DND-41 (cell line): ENCODE data around the gene SPRYD4.

Experiments
- ATAC-seq: fragments of 200-7000 bp; cut with Tn5 transposase; 3 replicates; pipeline ENCODE4 v1.9.1; 2021; ENCODE audit warnings: low read depth; ENCODE audit not compliant: insufficient read depth
- DNase-seq: peaks from one replicate; pipeline ENCODE4 v3.0.0-alpha.2; 2020
- H2AFZ ChIP-seq: 2 replicates; pipeline ENCODE4 v1.6.0; 2012; ENCODE audit warnings: low read depth, low read length
- H3K27ac ChIP-seq: 2 replicates; pipeline ENCODE4 v1.5.1; 2012; ENCODE audit warnings: low read length, inconsistent platforms
- H3K27me3 ChIP-seq: fragments of 200-600 bp; sonication (generic); 2 replicates; pipeline ENCODE4 v1.6.0; 2012; ENCODE audit warnings: low read length, mild to moderate bottlenecking, inconsistent platforms; ENCODE audit not compliant: insufficient read depth, poor library complexity
- H3K36me3 ChIP-seq: 2 replicates; pipeline ENCODE4 v1.5.1; 2012; ENCODE audit warnings: low read length, inconsistent platforms; ENCODE audit not compliant: insufficient read depth
- H3K4me1 ChIP-seq: 2 replicates; pipeline ENCODE4 v1.5.1; 2012; ENCODE audit warnings: mild to moderate bottlenecking, low read length; ENCODE audit not compliant: insufficient read depth
- H3K4me2 ChIP-seq: 2 replicates; pipeline ENCODE4 v1.6.0; 2012; ENCODE audit warnings: mild to moderate bottlenecking, moderate library complexity, low read length, inconsistent platforms; ENCODE audit not compliant: insufficient read depth
- H3K4me3 ChIP-seq, 2 experiments: fragments of 200-600 bp in 1 of 2; shearing (Covaris generic) in 1 of 2; 2 replicates each; pipeline ENCODE4 v1.5.1; 2012 to 2016; ENCODE audit warnings: inconsistent platforms in 2 of 2, low read length in 2 of 2, mild to moderate bottlenecking in 2 of 2, low read depth in 1 of 2, moderate library complexity in 1 of 2
- H3K79me2 ChIP-seq: 2 replicates; pipeline ENCODE4 v1.6.0; 2012; ENCODE audit warnings: low read length, inconsistent platforms; ENCODE audit not compliant: insufficient read depth
- H3K9ac ChIP-seq: 2 replicates; pipeline ENCODE4 v1.6.0; 2012; ENCODE audit warnings: low read depth, mild to moderate bottlenecking, inconsistent platforms, low read length, moderate library complexity
- H3K9me3 ChIP-seq: 2 replicates; pipeline ENCODE4 v1.5.1; 2012; ENCODE audit warnings: low read length, moderate library complexity, mild to moderate bottlenecking, inconsistent platforms; ENCODE audit not compliant: insufficient read depth, severe bottlenecking
- H4K20me1 ChIP-seq: 2 replicates; pipeline ENCODE4 v1.6.0; 2012; ENCODE audit warnings: low read length; ENCODE audit not compliant: insufficient read depth
- EZH2 ChIP-seq: IDR thresholded peaks from 3 replicates; pipeline ENCODE4 v1.6.1; 2012; ENCODE audit warnings: borderline replicate concordance, low read depth, mild to moderate bottlenecking, moderate library complexity, low read length, inconsistent platforms; ENCODE audit not compliant: severe bottlenecking
- TF ChIP-seq, protein P1 (sequence below): IDR thresholded peaks from 2 replicates; pipeline ENCODE4 v1.5.1; 2012; ENCODE audit warnings: borderline replicate concordance, low read length, moderate library complexity, mild to moderate bottlenecking; ENCODE audit not compliant: poor library complexity, severe bottlenecking; ENCODE audit errors: extremely low read depth

SPRYD4 gene

DNA sequence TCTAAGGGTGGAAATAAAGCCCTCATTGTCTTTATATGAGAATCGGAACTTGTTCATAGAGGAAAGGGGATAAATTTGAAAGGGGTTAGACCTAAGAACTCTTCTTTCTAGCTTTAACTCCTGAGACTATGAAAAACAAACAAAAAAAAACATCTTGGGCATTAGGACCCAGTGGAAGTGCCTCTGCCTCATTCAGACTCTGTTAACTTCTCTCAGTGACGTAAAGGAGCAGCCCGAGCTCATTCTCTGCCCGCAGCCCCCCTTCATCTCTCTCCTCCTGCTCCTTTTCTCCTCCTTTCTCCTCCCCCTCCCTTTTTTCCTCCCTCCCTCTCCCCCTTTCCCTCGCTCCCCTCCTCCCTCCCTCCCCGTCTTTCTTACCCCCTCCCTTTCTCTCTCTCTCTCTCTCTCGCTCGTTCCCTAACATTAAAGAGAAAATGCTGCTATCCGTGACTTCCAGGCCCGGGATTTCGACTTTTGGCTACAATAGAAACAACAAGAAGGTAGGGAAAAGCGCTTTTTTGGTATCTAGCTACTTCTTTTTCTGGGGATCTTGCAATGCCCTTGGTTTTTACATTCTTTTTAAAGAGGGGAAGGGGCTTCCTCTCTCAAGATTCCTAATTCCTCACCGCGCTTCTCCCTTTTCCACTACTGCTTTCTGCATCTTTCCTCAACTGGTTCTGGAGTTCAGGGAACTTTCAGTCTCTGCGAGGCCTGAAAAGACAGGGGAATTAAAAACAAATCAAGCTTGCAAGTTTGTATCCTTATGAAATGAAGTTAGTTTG, 53.4 kb downstream of the SPRYD4 start, which contains the start of gene RBMS2:
Gene RBMS2, plus strand, starts transcription at position 231 of the 782 bp plus-strand sequence. Its CDS starts 204 bp downstream, at position 435.
- Histone ChIP-seq H3K9ac (peak within 1 kb of the TSS; percentile 51), H3K4me1 (peaks cover 39% of the 10 kb centered on the region), H3K4me3 (peak within 1 kb of the TSS; percentile 25 to 63; a peak in 3 of 4 replicates), H3K79me2 (peaks cover 9% of the 10 kb centered on the region), H3K36me3 (no peaks in the 10 kb centered on the region), H4K20me1 (no peaks in the 10 kb centered on the region), H3K27ac (peak within 1 kb of the TSS; percentile 68), H2AFZ (peak within 1 kb of the TSS; percentile 94), H3K9me3 (no peaks in the 10 kb centered on the region), H3K27me3 (no peaks in the 10 kb centered on the region), H3K4me2 (peak within 1 kb of the TSS; percentile 67)
- TF ChIP-seq, protein P1, sequence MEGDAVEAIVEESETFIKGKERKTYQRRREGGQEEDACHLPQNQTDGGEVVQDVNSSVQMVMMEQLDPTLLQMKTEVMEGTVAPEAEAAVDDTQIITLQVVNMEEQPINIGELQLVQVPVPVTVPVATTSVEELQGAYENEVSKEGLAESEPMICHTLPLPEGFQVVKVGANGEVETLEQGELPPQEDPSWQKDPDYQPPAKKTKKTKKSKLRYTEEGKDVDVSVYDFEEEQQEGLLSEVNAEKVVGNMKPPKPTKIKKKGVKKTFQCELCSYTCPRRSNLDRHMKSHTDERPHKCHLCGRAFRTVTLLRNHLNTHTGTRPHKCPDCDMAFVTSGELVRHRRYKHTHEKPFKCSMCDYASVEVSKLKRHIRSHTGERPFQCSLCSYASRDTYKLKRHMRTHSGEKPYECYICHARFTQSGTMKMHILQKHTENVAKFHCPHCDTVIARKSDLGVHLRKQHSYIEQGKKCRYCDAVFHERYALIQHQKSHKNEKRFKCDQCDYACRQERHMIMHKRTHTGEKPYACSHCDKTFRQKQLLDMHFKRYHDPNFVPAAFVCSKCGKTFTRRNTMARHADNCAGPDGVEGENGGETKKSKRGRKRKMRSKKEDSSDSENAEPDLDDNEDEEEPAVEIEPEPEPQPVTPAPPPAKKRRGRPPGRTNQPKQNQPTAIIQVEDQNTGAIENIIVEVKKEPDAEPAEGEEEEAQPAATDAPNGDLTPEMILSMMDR, result no peak
- no peak for TF ChIP-seq EZH2
- DNase-seq (peak; percentile 83), ATAC-seq (peak; percentile 99)

DNA sequence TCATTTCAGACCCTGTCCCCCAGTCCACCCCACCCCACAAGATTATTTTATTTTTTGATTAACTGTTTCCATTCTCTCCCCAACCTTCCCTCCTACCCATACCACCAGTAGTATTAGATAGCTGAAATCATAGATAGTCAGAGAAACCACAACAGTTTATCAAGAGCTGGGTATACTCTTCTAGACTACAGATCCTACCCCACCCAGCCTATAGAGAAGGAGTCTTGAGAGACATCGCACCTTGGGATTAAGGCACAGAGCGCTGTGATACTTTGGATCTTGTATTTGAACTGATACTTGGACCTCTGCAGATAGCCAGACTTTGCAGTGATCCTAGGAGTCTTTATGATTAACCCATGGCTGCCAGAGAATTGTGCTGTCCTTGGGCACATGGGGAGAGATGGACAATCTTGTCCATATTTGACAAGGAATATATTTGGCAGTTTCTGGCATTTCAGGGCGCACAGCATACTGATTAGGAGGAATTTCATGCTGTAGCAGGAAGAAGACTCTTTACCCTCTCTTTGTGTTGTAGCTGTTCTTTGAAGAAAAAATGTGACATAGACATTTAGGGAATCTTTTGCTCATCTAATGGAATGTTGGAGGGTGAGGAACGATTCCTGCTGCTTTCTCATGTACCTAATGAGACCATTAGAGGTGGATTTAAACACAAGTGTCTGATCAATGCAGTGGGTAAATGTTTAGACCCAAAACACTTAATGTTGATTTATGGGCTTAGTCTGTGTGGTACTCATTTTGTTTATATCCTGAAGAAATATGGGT, 54.2 kb downstream of the SPRYD4 start:
- Histone ChIP-seq H3K4me3 (peak overlapping the region; percentile 25 to 63; a peak in 3 of 4 replicates), H2AFZ (peak overlapping the region; percentile 94), H3K79me2 (peaks cover 9% of the 10 kb centered on the region), H3K9me3 (no peaks in the 10 kb centered on the region), H3K9ac (peak overlapping the region; percentile 51), H4K20me1 (no peaks in the 10 kb centered on the region), H3K4me2 (peak overlapping the region; percentile 67), H3K36me3 (no peaks in the 10 kb centered on the region), H3K4me1 (peaks cover 39% of the 10 kb centered on the region), H3K27ac (peak overlapping the region; percentile 68; the same call in 1 of the 2 replicates), H3K27me3 (no peaks in the 10 kb centered on the region)
- TF ChIP-seq, protein P1, result no peak
- no peak for TF ChIP-seq EZH2
- DNase-seq (no peak), ATAC-seq (peak; percentile 41; the same call in 2 of the 3 replicates)

DNA sequence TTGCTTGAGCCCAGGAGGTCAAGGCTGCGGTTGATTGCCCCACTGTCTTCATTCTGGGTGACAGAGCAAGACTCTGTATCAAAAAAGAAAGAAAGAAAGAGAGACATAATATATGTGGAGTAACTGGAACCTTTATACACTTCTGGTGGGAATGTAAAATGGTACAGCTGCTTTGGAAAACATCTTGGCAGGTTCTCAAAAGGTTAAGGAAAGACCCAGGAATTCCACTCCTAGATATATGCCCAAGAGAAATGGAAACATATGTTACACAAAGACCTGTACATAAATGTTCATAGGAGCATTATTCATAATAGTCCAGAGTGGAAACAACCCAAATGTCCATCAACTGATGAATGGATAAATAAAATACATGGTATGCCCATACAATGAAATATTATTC, 60.5 kb downstream of the SPRYD4 start:
- no peak overlapping the region for H3K27ac ChIP-seq
- ATAC-seq (no peak), DNase-seq (no peak)

More for the DNA sequence above, 60.5 kb downstream of the SPRYD4 start:
- Histone ChIP-seq H3K27me3 (no peaks in the 10 kb centered on the region), H4K20me1 (no peaks in the 10 kb centered on the region), H3K4me3 (no peak overlapping the region), H3K79me2 (no peaks in the 10 kb centered on the region), H3K9ac (no peak overlapping the region), H3K36me3 (no peaks in the 10 kb centered on the region), H2AFZ (no peak overlapping the region), H3K4me1 (peaks cover 4% of the 10 kb centered on the region; the same call in 1 of the 2 replicates), H3K4me2 (no peak overlapping the region), H3K9me3 (no peaks in the 10 kb centered on the region)
- TF ChIP-seq EZH2, result no peak
- TF ChIP-seq, protein P1, result no peak
